GM18951 (cell line): Measurements from ENCODE around the gene NAP1L4.
A peak's percentile ranks its signal among the peaks of the same experiment; 100 is the strongest.

Experiments used
- POLR2A ChIP-seq: IDR thresholded peaks from 4 replicates; pipeline ENCODE4 v1.6.1; 2011; ENCODE audit warnings: mild to moderate bottlenecking; ENCODE audit not compliant: insufficient read length, insufficient read depth; ENCODE audit errors: extremely low read depth
- in situ Hi-C: fragments of 300-500 bp; cut with MboI; formaldehyde crosslinking; loops from one replicate; pipeline ENCODE4 v1.12.0; 2022; ENCODE audit warnings: low sequenced_read_pairs, mixed read lengths, inconsistent platforms; ENCODE audit not compliant: unreplicated experiment

NAP1L4 gene

DNA sequence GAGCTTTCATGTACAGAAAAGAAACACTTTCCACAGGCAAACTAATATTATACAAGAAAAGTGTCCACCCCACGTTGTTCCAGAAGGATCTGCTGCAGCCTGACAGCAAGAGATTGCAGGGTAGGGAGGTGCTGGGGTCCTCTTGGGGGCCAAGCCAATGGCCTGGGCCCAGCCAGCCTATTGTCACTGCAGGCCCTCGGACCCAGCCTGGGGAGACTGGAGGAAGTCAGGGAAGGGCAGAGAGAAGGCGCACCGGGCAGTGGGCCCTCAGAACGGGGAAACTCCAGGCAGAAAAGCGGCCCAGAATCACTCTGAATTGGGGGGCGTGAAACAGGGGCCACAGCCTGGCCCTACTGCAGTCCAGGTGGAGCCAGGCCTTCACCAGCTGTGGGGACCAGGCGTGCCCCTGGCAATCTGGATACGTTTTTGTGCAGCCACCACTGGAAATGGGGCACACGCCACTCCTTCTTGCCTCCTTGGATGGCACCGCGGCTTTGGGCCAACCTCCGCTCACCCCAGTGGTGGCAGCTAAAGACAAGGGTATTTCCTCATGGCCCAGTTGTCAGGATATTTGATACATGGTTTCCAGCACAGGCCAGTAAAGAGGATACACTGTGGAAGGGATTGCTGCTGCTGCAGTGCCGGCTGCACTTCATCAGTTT, 3.9 kb upstream of the NAP1L4 start:
- in situ Hi-C loops: no loop called here
- TF ChIP-seq POLR2A: no peak

DNA sequence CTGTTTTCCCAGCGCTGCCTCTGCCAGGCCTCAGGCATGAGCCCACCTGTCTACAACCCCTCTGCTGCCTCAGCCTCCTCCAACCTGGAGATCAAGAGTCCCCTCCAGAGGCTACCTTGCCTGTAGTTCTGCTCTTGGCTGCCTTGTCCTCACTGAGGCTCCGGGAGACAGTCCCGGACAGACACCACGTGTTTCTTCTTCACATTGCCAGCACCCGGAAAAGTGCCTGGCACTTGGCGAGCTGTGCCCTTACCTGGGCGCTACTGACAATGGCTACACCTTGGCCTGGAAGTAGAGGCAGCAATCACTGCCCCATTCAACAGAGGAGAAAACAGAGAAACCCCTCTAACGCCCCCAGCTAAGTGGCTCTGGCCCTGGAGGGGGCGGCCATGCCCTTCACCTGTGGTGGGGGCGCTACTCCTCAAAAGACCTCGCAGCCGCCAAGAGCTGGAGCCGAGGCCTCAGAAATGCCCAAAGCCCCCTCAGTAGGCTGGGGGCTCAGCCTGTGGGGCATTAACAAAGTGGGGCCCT, 3.0 kb upstream of the NAP1L4 start:
- no peak for TF ChIP-seq POLR2A
- in situ Hi-C loops: no loop called here

DNA sequence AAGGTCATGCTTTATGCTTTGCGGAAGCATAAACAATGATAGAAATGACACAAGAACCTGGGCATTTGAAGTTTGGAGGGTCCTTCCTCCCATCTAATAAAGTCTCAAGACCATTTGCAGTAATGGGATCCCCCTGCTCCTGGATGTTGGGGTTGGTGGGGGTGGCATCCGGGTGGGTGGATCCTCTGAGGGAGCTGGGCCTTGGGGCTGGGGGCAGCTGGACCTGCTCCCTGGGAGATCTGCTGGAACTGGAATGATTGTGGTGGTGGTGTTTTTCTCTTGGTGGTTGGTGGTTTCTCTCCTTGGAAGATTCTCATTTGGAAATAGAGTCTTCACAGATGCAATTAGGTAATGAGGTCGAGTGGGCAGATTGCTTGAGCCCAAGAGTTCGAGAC, 2.2 kb upstream of the NAP1L4 start:
- in situ Hi-C loops: no loop called here
- TF ChIP-seq POLR2A: no peak

DNA sequence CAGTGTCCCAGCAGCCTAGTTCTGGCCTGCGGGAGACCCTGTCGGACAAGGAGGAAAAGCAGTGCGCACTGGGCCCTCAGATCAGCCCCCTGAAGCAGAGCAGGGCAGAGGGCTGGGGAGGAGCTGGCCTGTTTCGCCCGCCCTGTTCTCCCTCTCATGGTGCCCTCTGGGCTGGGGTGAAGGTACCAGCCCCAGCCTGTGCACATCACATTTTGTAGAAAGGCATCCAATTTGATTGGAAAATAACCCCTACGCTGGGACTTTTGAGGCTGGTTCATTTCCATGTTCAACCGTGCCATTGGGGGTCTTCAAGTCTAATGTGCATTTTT, 832 bp upstream of the NAP1L4 start:
- no peak for TF ChIP-seq POLR2A
- in situ Hi-C loops: no loop called here

DNA sequence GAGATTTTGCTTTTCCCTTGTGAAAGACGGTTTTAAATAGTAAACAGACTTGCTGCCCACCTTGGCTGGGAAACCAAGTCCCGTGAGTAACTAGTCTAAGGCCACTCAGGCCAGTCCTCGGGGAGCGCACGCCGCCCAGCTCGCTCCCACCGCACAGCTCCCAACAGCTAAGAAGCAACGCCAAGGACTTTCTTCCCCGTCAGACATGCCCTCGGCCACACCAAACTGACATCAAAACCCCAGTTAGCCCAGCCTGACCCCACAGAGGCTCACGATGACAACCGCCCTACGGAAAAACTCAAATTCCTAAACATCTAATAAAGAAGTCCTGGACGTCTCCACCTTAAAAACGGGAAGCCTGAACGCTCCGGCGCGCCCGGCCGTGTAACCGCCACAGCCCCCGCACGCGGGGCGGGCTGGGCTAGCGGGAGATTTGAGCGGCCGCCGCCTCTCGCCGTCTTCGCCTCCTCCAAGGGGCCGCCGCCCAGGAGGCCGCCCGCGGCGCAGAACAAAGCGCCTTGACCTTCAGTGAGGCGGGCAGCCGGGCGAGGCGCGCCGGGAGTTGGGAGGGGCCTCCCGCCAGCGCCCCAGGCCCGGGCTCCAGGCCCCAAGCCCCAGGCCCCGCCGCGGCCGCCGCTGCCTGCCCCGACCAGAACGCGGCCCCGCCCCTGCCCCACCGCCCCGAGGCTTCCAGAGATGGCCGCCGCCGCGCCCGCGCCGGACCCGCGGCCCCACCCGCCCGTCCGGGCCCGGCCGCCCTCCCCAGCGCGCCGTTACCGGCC, 486 bp downstream of the NAP1L4 start:
- in situ Hi-C loops: no loop called here
- TF ChIP-seq POLR2A: no peak

- in situ Hi-C loops: no loop called here
- TF ChIP-seq POLR2A: peak; percentile 24
Measured at GRCh38 chr11:2990617-2991451, 1.3 kb downstream of the NAP1L4 start.

DNA sequence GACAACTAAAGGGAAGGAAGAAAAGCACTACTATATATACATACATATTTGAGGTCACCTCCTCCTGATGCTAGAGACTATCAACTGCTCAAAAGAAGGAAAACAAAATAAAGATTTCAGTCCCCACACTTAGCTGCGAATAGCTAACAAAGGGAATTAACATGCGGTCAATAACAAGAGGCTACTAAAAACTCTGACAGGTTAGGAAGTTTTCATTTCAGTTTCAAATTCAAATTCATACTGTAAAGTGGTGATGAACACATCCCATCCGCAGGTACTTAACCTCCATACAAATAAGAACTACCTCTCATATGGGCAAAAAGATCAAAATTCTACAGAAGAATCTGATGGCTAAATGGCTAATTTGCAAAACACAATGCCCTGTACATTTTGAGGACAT, 2.6 kb downstream of the NAP1L4 start:
- TF ChIP-seq POLR2A: no peak
- in situ Hi-C loops: no loop called here

DNA sequence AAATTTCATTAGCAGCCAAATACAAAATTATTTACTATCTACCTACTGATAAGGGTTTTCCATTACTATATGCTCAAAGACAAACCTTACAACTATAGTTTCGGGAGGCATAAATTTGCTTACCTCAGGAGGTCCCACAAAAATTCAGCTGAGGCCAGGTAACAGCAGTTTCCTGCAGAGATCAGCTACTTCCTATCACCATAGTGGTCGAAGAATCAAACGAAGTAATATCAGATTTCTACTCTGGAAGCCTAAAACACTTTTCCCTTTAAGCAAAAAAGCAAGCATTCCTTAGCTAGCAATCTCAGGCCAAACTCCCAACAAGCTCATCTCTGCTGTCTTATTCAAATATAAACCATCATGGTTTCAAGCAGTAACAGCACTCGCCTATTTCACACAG, 3.1 kb downstream of the NAP1L4 start:
- no peak for TF ChIP-seq POLR2A
- in situ Hi-C loops: no loop called here

- in situ Hi-C loops: no loop called here
- TF ChIP-seq POLR2A: no peak
Measured at GRCh38 chr11:2987881-2988861, 4.0 kb downstream of the NAP1L4 start.

- in situ Hi-C loops: no loop called here
- TF ChIP-seq POLR2A: no peak
Measured at GRCh38 chr11:2983908-2984307, 8.2 kb downstream of the NAP1L4 start.

DNA sequence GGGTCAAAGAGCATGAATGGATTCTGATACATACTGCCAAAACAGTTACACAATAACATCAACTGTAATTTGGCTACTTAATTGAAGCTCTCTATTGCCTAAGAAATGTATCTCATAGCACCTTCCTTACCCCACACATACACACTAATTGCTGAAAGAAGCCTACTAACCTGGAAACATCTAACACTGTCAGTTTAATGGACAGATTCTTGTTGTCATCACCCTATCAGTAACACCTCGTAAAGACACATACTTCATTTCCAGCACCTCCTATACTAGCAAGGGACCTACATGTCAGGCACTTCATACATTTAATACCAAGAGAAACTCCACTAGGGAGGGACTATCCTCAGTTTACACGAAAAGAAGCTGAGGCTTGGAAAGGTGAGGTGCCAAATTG, 9.9 kb downstream of the NAP1L4 start:
- TF ChIP-seq POLR2A: no peak
- in situ Hi-C loops: no loop called here

DNA sequence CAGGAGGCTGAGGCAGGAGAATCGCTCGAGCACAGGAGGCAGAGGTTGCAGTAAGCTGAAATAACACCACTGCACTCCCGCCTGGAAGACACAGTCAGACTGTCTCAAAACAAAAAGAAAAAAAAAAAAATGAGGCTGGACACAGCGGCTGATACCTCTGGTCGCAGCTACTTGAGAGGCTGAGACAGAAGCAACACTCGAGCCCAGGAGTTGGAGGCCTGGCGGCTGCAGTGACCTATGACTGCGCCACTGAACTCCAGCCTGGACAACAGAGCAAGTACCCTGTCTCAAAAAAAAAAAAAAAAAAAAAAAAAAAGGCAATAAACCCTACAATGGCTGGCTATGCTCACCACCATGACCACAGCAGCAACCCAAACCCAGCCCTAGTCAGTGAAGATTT, 11.0 kb downstream of the NAP1L4 start:
- in situ Hi-C loops: no loop called here
- no peak for TF ChIP-seq POLR2A

DNA sequence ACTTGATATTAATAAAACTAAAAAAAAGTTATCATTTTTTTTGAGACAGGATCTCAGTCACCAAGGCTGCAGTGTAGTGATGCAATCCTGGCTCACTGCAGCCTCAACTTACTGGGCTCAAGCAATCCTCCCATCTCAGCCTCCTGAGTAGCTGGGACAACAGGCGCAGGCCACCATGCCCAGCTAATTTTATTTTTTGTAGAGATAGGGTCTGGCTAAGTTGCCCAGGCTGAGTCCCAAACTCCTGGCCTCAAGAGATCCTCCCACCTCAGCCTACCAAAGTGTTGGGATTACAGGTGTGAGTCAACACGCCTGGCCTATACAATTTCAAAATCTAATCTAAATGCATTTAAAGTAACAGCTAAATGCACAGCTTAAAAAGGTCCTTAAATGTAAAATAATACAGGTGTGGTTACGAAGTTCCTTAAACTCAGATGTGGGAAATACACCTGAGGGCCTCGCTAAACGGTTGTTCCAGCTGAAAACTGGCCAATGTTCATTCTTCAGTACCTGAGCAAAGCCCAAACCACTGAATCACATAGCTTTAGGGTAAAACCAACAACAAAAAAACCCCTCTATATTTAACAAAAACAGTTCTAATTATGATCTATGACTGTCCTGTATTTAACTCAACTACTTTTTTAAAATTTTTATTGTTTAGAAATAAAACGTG, 11.8 kb downstream of the NAP1L4 start:
- no peak for TF ChIP-seq POLR2A
- in situ Hi-C loops: no loop called here
